Left lobe of liver (tissue), 2 donors: ENCODE measurements around the gene CTAGE9. TPM values are rescaled to one million over a fixed set of nuclear protein-coding genes. Genes with fewer than 3 reads are reported as not detected.
A peak's percentile ranks its signal among the peaks of the same experiment; 100 is the strongest.
"Not testable (repeated sequence)": the region's sequence is repeated elsewhere in the genome, so short reads cannot be mapped to it uniquely, and the experiment has no call there.

ENCODE experiments used
- ATAC-seq: fragments of 200-7000 bp; cut with Tn5 transposase; one replicate; pipeline ENCODE4 v1.9.1; 2020; ENCODE audit warnings: mild to moderate bottlenecking, moderate library complexity
- DNase-seq: peaks from one replicate; pipeline ENCODE4 v3.0.0-alpha.2; 2020; ENCODE audit warnings: low spot score
- total RNA-seq: library from RNA; stranded (reverse); gene quantifications from one replicate; pipeline ENCODE4 v1.2.1, GENCODE V29; 2021
- donor health status: DM: no; HTN: no; CAD: no; lungs with moderate emphysema.
- donor health status: DM: no; HTN: yes; CAD: no.

CTAGE9 gene, protein sequence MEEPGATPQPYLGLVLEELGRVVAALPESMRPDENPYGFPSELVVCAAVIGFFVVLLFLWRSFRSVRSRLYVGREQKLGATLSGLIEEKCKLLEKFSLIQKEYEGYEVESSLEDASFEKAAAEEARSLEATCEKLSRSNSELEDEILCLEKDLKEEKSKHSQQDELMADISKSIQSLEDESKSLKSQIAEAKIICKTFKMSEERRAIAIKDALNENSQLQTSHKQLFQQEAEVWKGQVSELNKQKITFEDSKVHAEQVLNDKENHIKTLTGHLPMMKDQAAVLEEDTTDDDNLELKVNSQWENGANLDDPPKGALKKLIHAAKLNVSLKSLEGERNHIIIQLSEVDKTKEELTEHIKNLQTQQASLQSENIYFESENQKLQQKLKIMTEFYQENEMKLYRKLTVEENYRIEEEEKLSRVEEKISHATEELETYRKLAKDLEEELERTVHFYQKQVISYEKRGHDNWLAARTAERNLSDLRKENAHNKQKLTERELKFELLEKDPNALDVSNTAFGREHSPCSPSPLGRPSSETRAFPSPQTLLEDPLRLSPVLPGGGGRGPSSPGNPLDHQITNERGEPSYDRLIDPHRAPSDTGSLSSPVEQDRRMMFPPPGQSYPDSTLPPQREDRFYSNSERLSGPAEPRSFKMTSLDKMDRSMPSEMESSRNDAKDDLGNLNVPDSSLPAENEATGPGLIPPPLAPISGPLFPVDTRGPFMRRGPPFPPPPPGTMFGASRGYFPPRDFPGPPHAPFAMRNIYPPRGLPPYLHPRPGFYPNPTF
- not detected for total RNA-seq

DNA sequence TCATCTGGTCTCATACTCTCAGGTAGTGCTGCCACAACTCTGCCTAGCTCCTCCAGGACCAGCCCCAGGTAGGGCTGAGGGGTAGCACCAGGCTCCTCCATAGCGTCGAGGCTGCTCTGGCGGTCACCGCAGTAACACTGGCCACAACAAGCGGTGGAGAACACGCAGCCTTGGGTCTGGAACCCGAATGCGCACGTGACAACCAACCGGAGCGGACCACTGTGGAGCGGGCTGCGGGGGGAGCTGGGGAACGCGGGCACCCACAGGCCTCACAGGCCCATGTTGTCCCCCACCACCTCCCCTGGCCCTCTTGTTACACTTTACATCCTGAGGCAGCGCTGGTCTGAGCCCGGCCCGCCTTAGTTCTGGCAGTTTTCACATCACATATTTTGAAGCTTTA lies at the start of gene CTAGE9:
Gene CTAGE9, minus strand, starts transcription at position 101 of the 400 bp plus-strand sequence. Its CDS starts 0 bp downstream, at position 101.
- DNase-seq, ATAC-seq: not testable (repeated sequence)

DNA sequence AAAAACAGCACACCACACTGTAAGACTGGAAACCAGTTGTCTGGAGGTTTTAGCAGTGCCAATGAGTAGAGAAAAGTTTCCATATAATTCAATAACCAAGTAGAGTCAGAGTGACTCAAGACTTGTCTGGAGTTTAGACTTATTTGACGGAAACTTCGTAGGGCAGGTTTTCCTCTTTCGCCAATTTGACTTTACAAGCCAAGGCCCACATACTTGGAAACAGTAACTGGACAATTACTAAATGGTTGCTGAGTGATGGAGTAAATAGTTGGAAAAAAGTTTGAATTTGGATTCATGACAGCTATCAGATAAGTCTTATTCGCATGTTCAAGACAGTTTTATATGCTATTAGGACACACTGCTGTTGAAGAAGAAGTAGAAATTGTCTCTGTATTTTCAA lies 48.1 kb upstream of the CTAGE9 start:
- ATAC-seq, result no peak
- DNase-seq, result no peak

DNA sequence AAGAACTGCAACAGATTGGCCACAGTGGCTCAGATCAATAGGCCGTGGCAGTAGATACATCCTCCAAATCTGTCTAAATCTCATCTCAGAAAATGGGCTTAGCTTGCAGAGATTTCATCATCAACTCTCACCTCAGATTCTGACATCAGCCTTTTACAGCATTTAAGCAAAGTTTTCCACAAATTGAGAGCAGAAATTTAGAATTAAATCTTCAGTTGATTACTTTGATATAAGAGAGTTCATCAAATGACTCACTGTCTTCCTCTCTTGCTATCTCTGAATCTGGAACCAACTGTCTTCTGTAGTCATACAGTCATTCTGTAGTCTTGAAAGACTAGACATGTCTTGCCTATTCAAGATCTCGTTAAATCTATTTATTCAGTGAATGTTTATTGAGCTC lies 45.2 kb upstream of the CTAGE9 start:
- no peak for DNase-seq
- no peak for ATAC-seq

DNA sequence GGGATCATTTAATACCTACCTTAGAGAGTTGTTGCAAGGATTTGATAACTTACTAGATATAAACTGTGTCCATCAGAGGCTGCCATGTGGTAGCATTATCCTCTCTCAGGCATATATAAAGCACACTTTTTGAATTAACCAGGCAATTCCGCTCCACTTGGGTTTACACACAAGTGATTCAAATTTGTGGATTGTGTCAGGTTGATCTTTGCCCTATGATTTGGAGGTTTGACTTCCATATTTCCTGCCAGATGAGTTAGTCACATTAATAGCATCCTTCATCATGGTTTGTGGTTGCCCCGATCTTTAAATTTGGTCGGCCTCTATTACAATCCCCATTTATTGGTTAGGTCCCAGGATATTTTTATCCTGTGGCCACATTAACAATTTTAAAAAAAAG lies 44.8 kb upstream of the CTAGE9 start:
- DNase-seq (no peak), ATAC-seq (no peak)

DNA sequence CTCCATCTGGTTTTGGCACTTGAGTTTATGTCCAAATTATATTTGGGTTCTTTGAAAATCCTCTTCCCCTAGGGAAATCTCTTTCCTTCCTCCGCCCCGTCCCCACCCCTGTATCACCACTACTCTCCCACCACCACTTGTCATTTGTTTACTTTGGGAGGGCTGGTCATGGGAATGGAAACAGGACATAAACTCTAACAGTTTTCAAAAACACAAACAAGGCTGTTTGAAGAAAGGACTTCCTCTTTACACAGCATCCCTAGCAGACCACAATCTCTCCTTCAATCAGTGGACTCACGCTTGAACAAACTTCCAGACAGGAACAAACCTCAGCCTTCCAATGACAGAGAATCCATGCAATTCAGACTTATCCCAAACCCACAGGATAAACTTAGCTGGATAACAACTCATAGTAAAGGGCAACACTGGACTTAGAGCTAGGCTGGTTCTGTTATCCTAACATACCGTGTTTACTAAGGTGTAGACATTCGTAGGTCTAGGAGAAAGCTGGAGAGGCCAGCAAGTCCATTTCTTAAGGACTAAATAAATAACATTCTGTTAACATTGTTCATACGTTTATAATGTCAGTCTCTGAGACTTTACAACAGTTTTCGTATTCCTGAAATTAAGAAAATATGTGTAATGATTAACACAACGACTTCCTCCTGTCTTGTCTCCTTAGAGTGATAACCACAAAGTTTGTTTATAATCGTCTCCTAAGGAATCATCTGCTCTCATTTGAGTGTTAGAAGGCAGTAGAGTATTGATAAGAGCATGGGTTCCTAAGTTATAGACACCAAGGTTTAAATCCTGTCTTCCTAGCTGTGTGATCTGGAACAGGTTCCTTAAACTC lies 44.1 kb upstream of the CTAGE9 start:
- DNase-seq, result no peak
- no peak for ATAC-seq

DNA sequence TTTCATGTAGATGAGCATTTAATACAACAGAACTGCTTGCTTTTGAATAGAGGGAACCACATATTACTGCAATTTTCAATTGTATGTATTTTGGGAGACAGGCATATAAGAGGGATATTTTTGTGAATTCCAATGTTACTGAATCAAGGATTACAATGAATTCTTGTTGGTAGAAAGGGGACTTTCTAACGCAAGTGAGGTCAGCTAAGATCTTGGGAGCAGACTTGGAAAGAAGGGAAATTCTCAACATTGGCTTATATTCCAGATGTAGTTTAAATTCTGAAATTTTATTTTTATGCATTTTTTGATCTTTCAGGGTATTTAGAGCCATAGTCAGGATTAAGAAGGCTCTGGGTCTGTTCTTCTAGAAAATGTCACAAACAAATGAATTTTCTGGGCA lies 43.3 kb upstream of the CTAGE9 start:
- DNase-seq, result no peak
- ATAC-seq, result no peak

- ATAC-seq, DNase-seq: not testable (repeated sequence)
Observed at GRCh38 chr6:131751012-131751715, 40.3 kb upstream of the CTAGE9 start.

- ATAC-seq, result no peak
- no peak for DNase-seq
Observed at GRCh38 chr6:131749023-131749422, 38.2 kb upstream of the CTAGE9 start.

- no peak for DNase-seq
- ATAC-seq, result no peak
Observed at GRCh38 chr6:131747821-131748353, 37.1 kb upstream of the CTAGE9 start.

DNA sequence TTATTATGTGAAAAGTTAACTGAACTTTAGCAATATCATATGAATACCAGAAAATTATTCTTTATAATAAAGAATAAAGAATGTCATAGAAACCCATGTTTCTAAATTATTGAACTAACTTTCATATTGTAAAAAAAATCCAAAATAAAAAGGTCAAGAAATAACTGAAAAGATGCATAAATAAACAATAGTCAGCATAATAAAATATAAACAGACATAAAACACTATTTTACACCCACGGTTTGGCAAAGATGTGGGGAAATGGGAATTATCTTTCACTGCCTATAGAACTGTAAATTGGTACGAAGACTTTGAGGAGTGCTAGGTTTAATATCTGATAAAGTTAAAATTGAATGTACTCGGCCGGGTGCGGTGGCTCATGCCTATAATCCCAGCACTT lies 34.7 kb upstream of the CTAGE9 start:
- ATAC-seq (no peak), DNase-seq (no peak)

DNA sequence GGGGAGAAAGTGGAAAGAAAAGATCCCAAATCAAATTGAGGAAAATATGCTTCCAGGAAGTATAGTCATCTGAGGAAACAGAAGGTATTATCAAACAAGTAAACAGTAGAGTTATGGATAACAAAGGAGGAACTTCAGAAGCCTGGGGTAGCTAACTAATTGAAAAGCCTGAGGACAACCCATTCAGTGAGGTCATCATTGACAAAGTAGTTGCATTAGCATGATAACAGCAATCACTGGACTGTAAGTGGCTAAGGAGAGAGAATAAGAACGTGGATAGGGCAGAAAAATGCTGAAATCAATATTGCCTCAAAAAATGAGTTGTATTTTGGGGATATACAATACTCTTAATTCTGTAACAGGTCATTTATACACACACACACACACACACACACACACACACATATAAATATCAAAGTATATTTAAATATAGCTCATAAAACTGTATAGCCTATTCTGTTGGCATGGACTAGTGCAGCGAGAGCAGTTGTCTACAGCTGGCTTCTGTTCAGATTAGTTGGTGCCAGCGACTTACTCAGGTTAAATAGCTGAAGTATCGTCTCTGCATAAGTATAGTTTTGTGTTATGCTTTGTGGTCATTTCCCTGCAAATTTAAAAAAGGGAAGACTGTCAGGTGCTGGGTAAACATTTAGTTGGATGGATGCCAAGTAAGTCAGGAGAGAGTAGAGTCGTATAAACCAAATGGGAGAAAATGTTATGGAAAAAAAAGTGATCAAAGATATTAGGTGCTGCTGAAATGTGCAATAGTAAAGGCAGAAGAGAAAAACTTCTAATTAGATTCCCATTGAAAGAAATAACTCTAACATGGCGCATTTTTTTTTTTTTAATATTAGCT lies 33.8 kb upstream of the CTAGE9 start:
- ATAC-seq (peak; percentile 49), DNase-seq (no peak)

DNA sequence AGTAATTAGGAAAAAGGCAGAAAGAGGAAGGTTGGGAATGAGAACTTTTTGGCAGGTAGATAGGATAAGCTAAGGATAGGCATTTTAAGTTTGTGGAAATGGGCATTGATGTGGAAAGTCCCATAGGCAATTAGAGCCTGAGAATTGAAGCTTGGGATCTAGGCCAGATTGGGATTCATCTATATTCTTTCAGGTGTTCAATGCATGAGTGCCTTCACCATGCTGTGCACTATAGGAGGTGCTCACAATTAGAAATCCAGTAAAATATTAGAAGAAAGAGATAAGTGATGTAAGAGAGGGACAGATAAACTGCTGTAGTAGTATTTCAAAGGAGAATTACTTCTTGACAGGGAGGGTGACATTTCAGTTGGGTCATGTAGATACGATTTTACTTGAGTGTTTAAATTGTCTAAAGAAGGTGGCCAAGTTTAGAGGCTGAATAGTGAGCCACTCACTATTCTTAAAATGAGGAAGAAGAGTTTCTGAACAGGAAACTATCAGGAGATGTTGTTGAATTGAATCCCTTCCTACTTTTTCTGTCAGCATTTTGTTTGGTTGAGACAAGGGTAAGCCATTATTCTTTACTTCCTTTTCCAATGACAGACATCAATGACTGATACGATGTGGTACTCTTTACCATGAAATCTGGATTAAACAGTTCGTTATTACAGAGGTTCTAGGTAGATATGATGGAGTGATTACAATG lies 31.0 kb upstream of the CTAGE9 start:
- DNase-seq, result no peak
- ATAC-seq, result no peak

DNA sequence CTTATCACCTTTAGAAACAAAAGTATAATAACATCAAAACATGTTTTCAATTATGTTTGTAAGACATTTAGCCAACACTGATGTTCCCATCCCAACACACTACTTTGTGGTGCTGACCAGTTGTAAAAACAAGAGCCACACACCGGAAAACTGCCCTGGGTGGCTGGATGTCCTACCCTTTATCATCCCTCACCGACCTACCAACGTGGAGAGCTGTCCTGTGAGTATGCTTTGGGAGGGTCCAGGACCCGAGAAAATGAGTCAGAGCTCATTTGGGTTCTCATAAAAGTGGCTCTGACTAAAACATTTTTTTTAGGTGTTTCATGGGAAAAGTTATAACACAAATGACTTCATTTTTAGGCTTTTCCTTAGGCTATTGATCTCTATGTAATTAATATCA lies 29.3 kb upstream of the CTAGE9 start:
- ATAC-seq, result no peak
- no peak for DNase-seq

DNA sequence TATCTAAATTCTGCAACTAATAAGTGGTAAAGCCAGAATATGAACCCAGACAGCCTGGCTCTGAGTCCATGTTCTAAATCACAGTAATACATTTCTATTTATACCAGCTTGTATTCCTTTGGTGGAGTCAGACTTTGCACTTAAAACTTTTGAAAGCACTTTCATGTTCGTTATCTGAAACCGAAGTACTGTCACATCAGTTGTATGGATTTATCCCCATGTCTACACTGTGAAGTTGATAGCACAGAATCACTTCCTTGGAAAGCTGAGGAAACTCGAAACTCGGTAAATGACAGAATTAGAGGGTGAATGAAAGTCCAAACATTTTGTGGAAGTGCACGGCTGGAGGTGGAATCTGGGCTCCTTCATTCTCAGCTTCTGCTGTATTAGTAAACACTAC lies 28.3 kb upstream of the CTAGE9 start:
- DNase-seq (no peak), ATAC-seq (no peak)

- ATAC-seq (no peak), DNase-seq (no peak)
Observed at GRCh38 chr6:131736811-131737210, 26.0 kb upstream of the CTAGE9 start.

GRCh38 chr6:131736003-131736596 lies 25.3 kb upstream of the CTAGE9 start:
- no peak for DNase-seq
- no peak for ATAC-seq

- ATAC-seq (no peak), DNase-seq (no peak)
Observed at GRCh38 chr6:131733376-131734016, 22.7 kb upstream of the CTAGE9 start.

DNA sequence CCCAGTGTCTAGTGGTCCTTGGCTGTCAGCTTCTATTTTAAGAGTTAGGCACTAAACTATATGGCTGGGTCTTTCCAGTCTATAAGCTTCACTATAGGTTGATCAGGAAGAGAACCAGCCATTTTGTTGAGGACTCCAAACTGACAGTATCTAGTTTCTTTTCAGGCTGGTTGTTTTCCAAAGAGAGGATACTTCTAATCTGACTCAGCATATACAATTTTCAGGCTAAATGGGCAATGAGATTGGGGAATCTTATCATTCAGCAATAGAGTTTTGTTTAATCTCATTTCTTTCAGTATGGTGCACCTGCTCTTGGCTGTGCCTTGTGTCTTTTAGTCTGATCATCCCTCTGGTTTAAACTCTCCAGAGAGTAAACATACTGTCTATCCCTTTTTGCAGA lies 20.4 kb upstream of the CTAGE9 start:
- no peak for DNase-seq
- no peak for ATAC-seq
